Activated T-cell treated with anti-CD3 and anti-CD28 coated beads for 24 hours (primary cell): Measurements from ENCODE around the gene IPO7.

Experiments used
- DNase-seq: peaks from one replicate; pipeline ENCODE4 v3.0.0-alpha.2; 2020; ENCODE audit warnings: low read depth

The IPO7 gene

GRCh38 chr11:9490376-9490775 is 105.9 kb downstream of the IPO7 start:
- no peak for DNase-seq

- DNase-seq, result no peak
These were observed 109.0 kb downstream of the IPO7 start for GRCh38 chr11:9493492-9493891.

GRCh38 chr11:9494316-9494715 is 109.9 kb downstream of the IPO7 start:
- DNase-seq, result no peak

GRCh38 chr11:9495803-9496514 is 111.5 kb downstream of the IPO7 start:
- no peak for DNase-seq
